ENCODE results near the gene SRD5A1. TPM values are rescaled to one million over a fixed set of nuclear protein-coding genes. Genes with fewer than 3 reads are reported as not detected.

SRD5A1 gene
- total RNA-seq, 2 experiments from 2014 or later, result 16.7 to 32.5 TPM

GRCh38 chr5:6715758-6716628 lies 82.8 kb downstream of the SRD5A1 start:
- TF ChIP-seq, protein P1, sequence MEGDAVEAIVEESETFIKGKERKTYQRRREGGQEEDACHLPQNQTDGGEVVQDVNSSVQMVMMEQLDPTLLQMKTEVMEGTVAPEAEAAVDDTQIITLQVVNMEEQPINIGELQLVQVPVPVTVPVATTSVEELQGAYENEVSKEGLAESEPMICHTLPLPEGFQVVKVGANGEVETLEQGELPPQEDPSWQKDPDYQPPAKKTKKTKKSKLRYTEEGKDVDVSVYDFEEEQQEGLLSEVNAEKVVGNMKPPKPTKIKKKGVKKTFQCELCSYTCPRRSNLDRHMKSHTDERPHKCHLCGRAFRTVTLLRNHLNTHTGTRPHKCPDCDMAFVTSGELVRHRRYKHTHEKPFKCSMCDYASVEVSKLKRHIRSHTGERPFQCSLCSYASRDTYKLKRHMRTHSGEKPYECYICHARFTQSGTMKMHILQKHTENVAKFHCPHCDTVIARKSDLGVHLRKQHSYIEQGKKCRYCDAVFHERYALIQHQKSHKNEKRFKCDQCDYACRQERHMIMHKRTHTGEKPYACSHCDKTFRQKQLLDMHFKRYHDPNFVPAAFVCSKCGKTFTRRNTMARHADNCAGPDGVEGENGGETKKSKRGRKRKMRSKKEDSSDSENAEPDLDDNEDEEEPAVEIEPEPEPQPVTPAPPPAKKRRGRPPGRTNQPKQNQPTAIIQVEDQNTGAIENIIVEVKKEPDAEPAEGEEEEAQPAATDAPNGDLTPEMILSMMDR (conservative IDR thresholded peaks at IDR 0.05; ENCODE audit: low read length), result no peak
- no peak for TF ChIP-seq EZH2phosphoT487 (IDR thresholded peaks at IDR 0.05; ENCODE audit: borderline replicate concordance, low read depth, low read length)
- Histone ChIP-seq H3K4me3 (ENCODE audit: low read depth, low read length, poor library complexity, severe bottlenecking) (peak overlapping the region; percentile 79), H4K20me1 (ENCODE audit: insufficient read depth, low read length) (peaks cover 56% of the 10 kb centered on the region), H3K36me3 (ENCODE audit: insufficient read depth, low read length) (peaks cover 41% of the 10 kb centered on the region), H3K27ac (ENCODE audit: low read depth, low read length, poor library complexity, severe bottlenecking) (no peak overlapping the region), H3K4me1 (ENCODE audit: insufficient read depth, low read length, poor library complexity, severe bottlenecking) (peaks cover 67% of the 10 kb centered on the region), H3K9me3 (ENCODE audit: low read length) (no peaks in the 10 kb centered on the region), H2AFZ (ENCODE audit: low read length) (no peak overlapping the region), H3K79me2 (ENCODE audit: insufficient read depth, low read depth, low read length) (peaks cover 65% of the 10 kb centered on the region), H3K4me2 (ENCODE audit: low read length) (peak overlapping the region; percentile 97), H3K9me2 (ENCODE audit: insufficient read depth, low read length) (no peaks in the 10 kb centered on the region)
- BruUV-seq (replicated peaks), result no TSS peak
- DNase-seq (ENCODE audit: low spot score), result peak; percentile 48
- intact Hi-C loops (cut with micrococcal nuclease; ENCODE audit: unreplicated experiment), result no loop called here
- POLR2A ChIA-PET, result no interaction called here
- CTCF ChIA-PET (ENCODE audit: unreplicated experiment), result no interaction called here

DNA sequence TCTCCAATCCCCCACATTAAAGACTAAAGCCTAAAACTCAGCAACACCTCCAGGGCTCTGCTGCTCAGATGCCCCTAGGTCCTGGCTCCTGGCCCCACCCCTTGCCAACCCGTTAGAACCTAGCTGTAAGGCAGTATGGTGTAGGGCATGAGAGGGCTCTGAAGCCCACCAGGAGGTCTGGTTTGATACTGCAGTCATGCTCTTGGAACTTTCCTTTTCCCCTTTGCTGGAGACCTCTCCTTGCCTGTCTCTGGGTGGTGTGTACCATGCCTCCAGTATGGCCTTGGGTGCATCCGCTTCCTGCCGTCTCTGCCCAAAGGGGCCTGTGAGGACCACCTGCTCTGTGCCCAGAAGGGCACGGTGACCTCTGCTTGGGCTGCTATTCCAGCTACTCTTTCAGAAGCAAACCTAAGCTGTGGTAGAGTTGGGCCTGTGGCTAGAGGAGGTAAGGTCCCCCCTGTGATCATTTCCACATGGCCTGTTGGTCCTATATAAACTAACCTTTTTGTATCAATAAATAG lies 83.4 kb downstream of the SRD5A1 start:
- Histone ChIP-seq H4K20me1 (ENCODE audit: insufficient read depth, low read length) (peaks cover 58% of the 10 kb centered on the region), H3K27ac (ENCODE audit: low read depth, low read length, poor library complexity, severe bottlenecking) (no peak overlapping the region), H2AFZ (ENCODE audit: low read length) (no peak overlapping the region), H3K79me2 (ENCODE audit: insufficient read depth, low read depth, low read length) (peaks cover 72% of the 10 kb centered on the region), H3K9me2 (ENCODE audit: insufficient read depth, low read length) (no peaks in the 10 kb centered on the region), H3K4me1 (ENCODE audit: insufficient read depth, low read length, poor library complexity, severe bottlenecking) (peaks cover 72% of the 10 kb centered on the region), H3K9me3 (ENCODE audit: low read length) (no peaks in the 10 kb centered on the region), H3K4me2 (ENCODE audit: low read length) (peak overlapping the region; percentile 97), H3K4me3 (ENCODE audit: low read depth, low read length, poor library complexity, severe bottlenecking) (peak overlapping the region; percentile 79), H3K36me3 (ENCODE audit: insufficient read depth, low read length) (peaks cover 41% of the 10 kb centered on the region)
- ChIA-PET CTCF (ENCODE audit: unreplicated experiment) (no interaction called here), POLR2A (interaction anchor here (1.1 to 1.8 kb wide), 2 partner anchors 12 to 64 kb away, joined by 3 to 5 read pairs; no protein-coding TSS in a partner anchor)
- TF ChIP-seq, protein P1 (conservative IDR thresholded peaks at IDR 0.05; ENCODE audit: low read length), result no peak
- no peak for TF ChIP-seq EZH2phosphoT487 (IDR thresholded peaks at IDR 0.05; ENCODE audit: borderline replicate concordance, low read depth, low read length)
- BruUV-seq (replicated peaks), result no TSS peak
- intact Hi-C loops (cut with micrococcal nuclease; ENCODE audit: unreplicated experiment), result no loop called here
- no peak for DNase-seq (ENCODE audit: low spot score)

DNA sequence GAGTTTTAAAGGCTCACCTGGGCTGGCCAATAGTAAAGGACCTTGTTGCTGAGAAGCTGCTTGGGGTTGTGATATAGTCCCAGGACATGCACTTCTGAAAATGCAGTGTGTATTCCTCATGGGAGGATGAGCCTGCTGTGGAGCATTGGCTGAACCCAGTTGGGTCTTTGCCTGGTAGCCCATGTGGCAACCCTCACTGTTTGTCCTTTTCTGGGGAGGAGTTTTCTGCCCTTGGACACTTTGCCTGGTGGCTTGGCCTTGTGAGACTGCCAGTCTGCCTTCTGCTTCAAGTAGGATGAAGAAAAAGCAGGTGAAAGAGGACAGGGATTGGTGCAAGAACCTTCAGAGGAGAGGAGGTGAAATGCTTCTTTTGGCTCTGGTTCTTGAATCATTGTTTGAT lies 84.0 kb downstream of the SRD5A1 start:
- POLR2A ChIA-PET, result interaction anchor here (0.6 to 1.8 kb wide), 4 partner anchors 12 to 89 kb away, joined by 3 to 5 read pairs (median 4); no protein-coding TSS in a partner anchor
- Histone ChIP-seq H3K4me2 (ENCODE audit: low read length) (peak overlapping the region; percentile 97), H3K4me1 (ENCODE audit: insufficient read depth, low read length, poor library complexity, severe bottlenecking) (peaks cover 72% of the 10 kb centered on the region), H3K36me3 (ENCODE audit: insufficient read depth, low read length) (peaks cover 41% of the 10 kb centered on the region), H4K20me1 (ENCODE audit: insufficient read depth, low read length) (peaks cover 62% of the 10 kb centered on the region), H2AFZ (ENCODE audit: low read length) (no peak overlapping the region), H3K79me2 (ENCODE audit: insufficient read depth, low read depth, low read length) (peaks cover 77% of the 10 kb centered on the region), H3K27ac (ENCODE audit: low read depth, low read length, poor library complexity, severe bottlenecking) (no peak overlapping the region), H3K9me3 (ENCODE audit: low read length) (no peaks in the 10 kb centered on the region), H3K4me3 (ENCODE audit: low read depth, low read length, poor library complexity, severe bottlenecking) (peak overlapping the region; percentile 79), H3K9me2 (ENCODE audit: insufficient read depth, low read length) (no peaks in the 10 kb centered on the region)
- CTCF ChIA-PET (ENCODE audit: unreplicated experiment), result no interaction called here
- TF ChIP-seq EZH2phosphoT487 (IDR thresholded peaks at IDR 0.05; ENCODE audit: borderline replicate concordance, low read depth, low read length), result no peak
- TF ChIP-seq, protein P1 (conservative IDR thresholded peaks at IDR 0.05; ENCODE audit: low read length), result no peak
- DNase-seq (ENCODE audit: low spot score), result no peak
- no TSS peak for BruUV-seq (replicated peaks)
- intact Hi-C loops (cut with micrococcal nuclease; ENCODE audit: unreplicated experiment), result no loop called here

All from OCI-LY7 (cell line).